ENCODE data around the gene ARFGAP2.

ARFGAP2 gene

DNA sequence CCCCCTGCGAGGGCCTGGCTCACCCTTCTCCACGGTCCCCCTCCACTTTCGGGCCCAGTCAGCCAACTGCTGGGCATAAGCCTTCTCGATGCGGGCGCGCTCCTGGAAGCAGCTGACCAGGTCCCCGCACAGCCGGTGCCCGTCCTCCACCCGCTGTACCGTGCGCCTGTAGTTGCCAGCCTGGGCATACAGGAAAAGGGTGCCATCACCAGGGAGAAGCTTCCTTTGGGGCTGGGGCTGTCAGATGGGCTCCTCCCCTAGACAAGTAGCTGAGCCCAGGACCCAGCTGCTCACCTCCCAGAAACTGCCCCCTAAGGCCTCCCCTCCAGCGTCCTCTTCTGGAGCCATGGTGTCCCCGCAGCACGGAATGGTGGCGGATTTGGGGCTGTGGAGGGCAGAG lies 5.7 kb upstream of the ARFGAP2 start:
- H3K4me3 ChIP-seq (ENCODE audit: low read length, poor library complexity, severe bottlenecking) = no peak overlapping the region
- no peaks in the 10 kb centered on the region for H4K20me1 ChIP-seq (ENCODE audit: insufficient read depth, low read length, poor library complexity, severe bottlenecking)
- TF ChIP-seq EZH2phosphoT487 (IDR thresholded peaks at IDR 0.05; ENCODE audit: borderline replicate concordance) = no peak
- TF ChIP-seq, protein P1, sequence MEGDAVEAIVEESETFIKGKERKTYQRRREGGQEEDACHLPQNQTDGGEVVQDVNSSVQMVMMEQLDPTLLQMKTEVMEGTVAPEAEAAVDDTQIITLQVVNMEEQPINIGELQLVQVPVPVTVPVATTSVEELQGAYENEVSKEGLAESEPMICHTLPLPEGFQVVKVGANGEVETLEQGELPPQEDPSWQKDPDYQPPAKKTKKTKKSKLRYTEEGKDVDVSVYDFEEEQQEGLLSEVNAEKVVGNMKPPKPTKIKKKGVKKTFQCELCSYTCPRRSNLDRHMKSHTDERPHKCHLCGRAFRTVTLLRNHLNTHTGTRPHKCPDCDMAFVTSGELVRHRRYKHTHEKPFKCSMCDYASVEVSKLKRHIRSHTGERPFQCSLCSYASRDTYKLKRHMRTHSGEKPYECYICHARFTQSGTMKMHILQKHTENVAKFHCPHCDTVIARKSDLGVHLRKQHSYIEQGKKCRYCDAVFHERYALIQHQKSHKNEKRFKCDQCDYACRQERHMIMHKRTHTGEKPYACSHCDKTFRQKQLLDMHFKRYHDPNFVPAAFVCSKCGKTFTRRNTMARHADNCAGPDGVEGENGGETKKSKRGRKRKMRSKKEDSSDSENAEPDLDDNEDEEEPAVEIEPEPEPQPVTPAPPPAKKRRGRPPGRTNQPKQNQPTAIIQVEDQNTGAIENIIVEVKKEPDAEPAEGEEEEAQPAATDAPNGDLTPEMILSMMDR (conservative IDR thresholded peaks at IDR 0.05; ENCODE audit: low read length) = no peak
- H3K9me2 ChIP-seq (replicated peaks; ENCODE audit: low read depth, low read length) = no peaks in the 10 kb centered on the region
- H3K4me2 ChIP-seq (ENCODE audit: low read depth, low read length, poor library complexity, severe bottlenecking) = no peak overlapping the region
- no peak overlapping the region for H2AFZ ChIP-seq (ENCODE audit: low read length)
- H3K27me3 ChIP-seq (ENCODE audit: insufficient read depth, low read length, poor library complexity, severe bottlenecking) = peaks cover 10% of the 10 kb centered on the region
- no peaks in the 10 kb centered on the region for H3K9me3 ChIP-seq (ENCODE audit: insufficient read depth, low read depth, low read length)
- no peaks in the 10 kb centered on the region for H3F3A ChIP-seq (ENCODE audit: low read depth)
- no peak overlapping the region for H3K9ac ChIP-seq (ENCODE audit: low read depth, low read length, poor library complexity, severe bottlenecking)
- no peaks in the 10 kb centered on the region for H3K79me2 ChIP-seq (ENCODE audit: insufficient read depth, low read length)
- peaks cover 18% of the 10 kb centered on the region for H3K4me1 ChIP-seq (ENCODE audit: insufficient read depth, low read length, poor library complexity, severe bottlenecking)
- H3K36me3 ChIP-seq (ENCODE audit: insufficient read depth, low read length) = no peaks in the 10 kb centered on the region

DNA sequence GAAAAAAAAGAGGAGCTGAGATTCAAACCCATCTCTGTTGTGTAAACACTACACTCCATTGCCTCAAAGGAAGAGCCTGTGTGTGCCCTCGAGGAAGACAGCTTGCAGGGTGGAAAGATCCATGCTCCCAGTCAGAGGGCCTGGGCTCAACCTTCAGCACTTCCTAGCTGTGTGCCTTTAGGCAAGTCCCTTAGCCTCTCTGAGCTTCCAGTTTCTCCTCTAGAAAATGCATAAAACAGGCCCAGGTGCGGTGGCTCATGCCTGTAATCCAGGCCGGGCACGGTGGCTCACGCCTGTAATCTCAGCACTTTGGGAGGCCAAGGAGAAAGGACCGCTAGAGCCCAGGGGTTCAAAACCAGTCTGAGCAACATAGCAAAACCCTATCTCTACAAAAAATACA lies 4.6 kb upstream of the ARFGAP2 start:
- H3F3A ChIP-seq (ENCODE audit: low read depth) = no peaks in the 10 kb centered on the region
- no peaks in the 10 kb centered on the region for H3K9me2 ChIP-seq (replicated peaks; ENCODE audit: low read depth, low read length)
- peaks cover 3% of the 10 kb centered on the region for H3K27me3 ChIP-seq (ENCODE audit: insufficient read depth, low read length, poor library complexity, severe bottlenecking)
- peaks cover 13% of the 10 kb centered on the region for H3K4me1 ChIP-seq (ENCODE audit: insufficient read depth, low read length, poor library complexity, severe bottlenecking)
- H3K4me2 ChIP-seq (ENCODE audit: low read depth, low read length, poor library complexity, severe bottlenecking) = no peak overlapping the region
- peaks cover 4% of the 10 kb centered on the region for H3K79me2 ChIP-seq (ENCODE audit: insufficient read depth, low read length)
- H3K36me3 ChIP-seq (ENCODE audit: insufficient read depth, low read length) = no peaks in the 10 kb centered on the region
- no peak overlapping the region for H2AFZ ChIP-seq (ENCODE audit: low read length)
- TF ChIP-seq, protein P1 (conservative IDR thresholded peaks at IDR 0.05; ENCODE audit: low read length) = no peak
- no peak for TF ChIP-seq EZH2phosphoT487 (IDR thresholded peaks at IDR 0.05; ENCODE audit: borderline replicate concordance)
- peaks cover 4% of the 10 kb centered on the region for H4K20me1 ChIP-seq (ENCODE audit: insufficient read depth, low read length, poor library complexity, severe bottlenecking)
- no peak overlapping the region for H3K4me3 ChIP-seq (ENCODE audit: low read length, poor library complexity, severe bottlenecking)
- H3K9ac ChIP-seq (ENCODE audit: low read depth, low read length, poor library complexity, severe bottlenecking) = no peak overlapping the region
- no peaks in the 10 kb centered on the region for H3K9me3 ChIP-seq (ENCODE audit: insufficient read depth, low read depth, low read length)

DNA sequence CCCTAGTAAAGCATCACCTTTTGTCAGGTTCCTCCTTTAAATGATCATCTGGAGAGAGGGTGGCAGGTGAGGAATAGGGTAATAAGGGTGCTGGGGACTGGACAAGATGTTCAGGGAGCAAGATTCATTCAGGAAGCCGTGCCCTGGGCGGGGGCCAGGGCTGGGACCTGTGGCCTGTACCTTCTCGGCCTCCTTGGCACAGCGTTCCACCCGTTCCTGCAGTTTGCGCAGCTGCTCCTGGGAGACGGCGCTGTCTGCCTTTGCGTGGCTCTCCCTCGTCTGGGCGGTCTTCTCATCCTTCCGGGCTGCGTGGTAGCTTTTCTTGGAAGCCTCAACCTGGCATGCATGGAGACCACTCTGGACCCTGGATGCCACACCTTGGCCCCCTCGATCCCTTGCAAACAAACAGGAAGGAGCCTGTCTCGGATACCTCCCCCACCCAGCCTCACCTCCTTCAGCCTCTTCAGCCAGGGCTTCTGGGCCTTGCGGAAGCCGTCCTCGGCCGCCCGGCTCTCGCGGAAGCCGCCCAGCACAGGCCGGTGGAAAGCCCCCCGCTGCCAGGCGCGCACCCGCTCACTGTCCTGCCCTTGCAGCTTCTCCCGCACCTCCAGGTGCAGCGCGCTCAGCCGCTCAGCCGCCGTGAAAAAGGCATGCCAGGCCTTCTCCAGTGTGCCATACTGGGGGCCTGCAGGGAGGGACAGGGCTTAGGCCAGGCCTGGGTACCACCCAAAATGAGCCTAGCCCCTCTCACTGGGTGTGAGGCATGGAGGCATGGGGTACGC lies 3.5 kb upstream of the ARFGAP2 start:
- H3K9me2 ChIP-seq (replicated peaks; ENCODE audit: low read depth, low read length) = no peaks in the 10 kb centered on the region
- no peaks in the 10 kb centered on the region for H3F3A ChIP-seq (ENCODE audit: low read depth)
- no peak overlapping the region for H2AFZ ChIP-seq (ENCODE audit: low read length)
- peaks cover 14% of the 10 kb centered on the region for H4K20me1 ChIP-seq (ENCODE audit: insufficient read depth, low read length, poor library complexity, severe bottlenecking)
- no peak overlapping the region for H3K4me2 ChIP-seq (ENCODE audit: low read depth, low read length, poor library complexity, severe bottlenecking)
- no peaks in the 10 kb centered on the region for H3K9me3 ChIP-seq (ENCODE audit: insufficient read depth, low read depth, low read length)
- no peak overlapping the region for H3K4me3 ChIP-seq (ENCODE audit: low read length, poor library complexity, severe bottlenecking)
- peaks cover 4% of the 10 kb centered on the region for H3K27me3 ChIP-seq (ENCODE audit: insufficient read depth, low read length, poor library complexity, severe bottlenecking)
- no peak overlapping the region for H3K9ac ChIP-seq (ENCODE audit: low read depth, low read length, poor library complexity, severe bottlenecking)
- TF ChIP-seq, protein P1 (conservative IDR thresholded peaks at IDR 0.05; ENCODE audit: low read length) = no peak
- TF ChIP-seq EZH2phosphoT487 (IDR thresholded peaks at IDR 0.05; ENCODE audit: borderline replicate concordance) = no peak
- H3K36me3 ChIP-seq (ENCODE audit: insufficient read depth, low read length) = no peaks in the 10 kb centered on the region
- H3K4me1 ChIP-seq (ENCODE audit: insufficient read depth, low read length, poor library complexity, severe bottlenecking) = peaks cover 18% of the 10 kb centered on the region
- peaks cover 15% of the 10 kb centered on the region for H3K79me2 ChIP-seq (ENCODE audit: insufficient read depth, low read length)

All from Loucy (cell line).